ENCODE measurements around the gene TJP1. TPM values are rescaled to one million over a fixed set of nuclear protein-coding genes. Genes with fewer than 3 reads are reported as not detected.

TJP1 gene
- total RNA-seq, 1 donor from 2014 or later: 148 TPM

DNA sequence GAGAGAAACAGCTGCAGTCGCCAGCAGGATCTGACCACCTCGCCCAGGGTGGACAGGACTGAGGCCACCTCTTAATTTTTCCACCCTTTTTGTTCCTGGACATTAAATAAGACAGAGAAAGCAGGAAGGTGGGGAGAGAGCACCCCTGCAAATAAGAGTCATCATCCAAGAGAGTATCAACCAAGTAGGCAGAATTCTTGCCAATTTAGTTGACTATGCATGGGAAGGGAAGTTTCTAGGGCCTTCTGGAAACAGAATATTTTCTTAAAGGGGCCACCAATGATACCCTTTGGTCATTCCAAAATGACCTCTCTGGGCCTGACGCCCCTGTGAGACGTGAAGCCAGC is 136.2 kb downstream of the TJP1 start:
- no peak for TF ChIP-seq CTCF (IDR thresholded peaks at IDR 0.05; ENCODE audit: insufficient read depth, low read length, poor library complexity, severe bottlenecking)
- no peak for DNase-seq (ENCODE audit: low read depth)
- Histone ChIP-seq H3K27me3 (ENCODE audit: control insufficient read depth, insufficient read depth, low read length) (no peaks in the 10 kb centered on the region), H3K4me3 (ENCODE audit: low read depth, low read length) (no peak overlapping the region), H3K36me3 (ENCODE audit: control insufficient read depth, insufficient read depth, low read length) (peaks cover 1% of the 10 kb centered on the region)

DNA sequence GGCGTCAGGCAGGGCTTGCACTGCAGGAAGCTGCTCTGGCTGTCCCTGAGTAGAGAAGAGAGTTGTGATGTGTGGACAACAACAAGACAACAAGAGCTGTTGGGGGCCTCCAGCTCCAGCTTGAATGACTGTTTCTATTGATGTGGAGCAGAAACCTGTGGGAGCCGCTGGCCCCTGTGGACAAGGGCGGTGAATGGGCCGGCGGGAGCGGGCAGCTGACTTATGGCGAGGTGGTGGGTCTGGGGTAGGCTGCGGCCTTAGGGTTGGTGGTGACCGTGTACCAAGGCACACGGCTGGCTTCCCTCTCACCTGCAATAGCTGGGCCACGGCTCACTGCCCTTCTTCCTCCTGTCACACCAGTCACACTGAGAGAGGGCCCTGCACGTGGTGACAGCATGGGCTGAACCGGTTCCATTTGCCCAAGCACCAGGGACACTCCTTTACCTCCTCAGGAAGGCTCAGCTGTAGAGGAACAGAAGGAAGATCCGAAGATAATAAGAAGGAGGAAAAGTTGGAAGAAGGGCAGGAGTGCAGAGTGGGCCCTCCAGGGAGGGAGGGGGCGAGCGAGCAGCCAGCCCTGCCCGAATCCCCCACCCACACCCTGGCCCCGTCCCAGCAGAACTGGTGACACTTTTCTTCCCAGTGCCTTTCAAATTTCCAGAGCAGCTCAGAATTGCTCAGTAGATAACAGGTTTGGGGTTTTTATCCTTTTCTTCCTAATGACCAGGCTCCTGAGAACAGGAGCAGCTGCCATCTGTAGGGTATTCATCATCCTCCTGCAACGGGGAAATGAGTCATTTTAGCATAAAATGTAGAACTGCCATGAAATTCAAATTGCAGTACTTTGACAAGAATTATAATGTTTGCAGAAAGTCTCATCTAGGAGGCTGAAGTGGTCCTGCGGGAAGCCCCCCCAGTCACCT is 136.9 kb downstream of the TJP1 start:
- no peaks in the 10 kb centered on the region for H3K27me3 ChIP-seq (ENCODE audit: control insufficient read depth, insufficient read depth, low read length)
- H3K4me3 ChIP-seq (ENCODE audit: low read depth, low read length): no peak overlapping the region
- no peak for DNase-seq (ENCODE audit: low read depth)
- peaks cover 1% of the 10 kb centered on the region for H3K36me3 ChIP-seq (ENCODE audit: control insufficient read depth, insufficient read depth, low read length)
- no peak for TF ChIP-seq CTCF (IDR thresholded peaks at IDR 0.05; ENCODE audit: insufficient read depth, low read length, poor library complexity, severe bottlenecking)

GRCh38 chr15:29682781-29683180 is 139.5 kb downstream of the TJP1 start:
- DNase-seq (ENCODE audit: low read depth): no peak
- Histone ChIP-seq H3K27me3 (ENCODE audit: control insufficient read depth, insufficient read depth, low read length) (no peaks in the 10 kb centered on the region), H3K4me3 (ENCODE audit: low read depth, low read length) (no peak overlapping the region), H3K36me3 (ENCODE audit: control insufficient read depth, insufficient read depth, low read length) (no peaks in the 10 kb centered on the region)
- no peak for TF ChIP-seq CTCF (IDR thresholded peaks at IDR 0.05; ENCODE audit: insufficient read depth, low read length, poor library complexity, severe bottlenecking)

GRCh38 chr15:29682361-29682760 is 139.9 kb downstream of the TJP1 start:
- Histone ChIP-seq H3K36me3 (ENCODE audit: control insufficient read depth, insufficient read depth, low read length) (no peaks in the 10 kb centered on the region), H3K27me3 (ENCODE audit: control insufficient read depth, insufficient read depth, low read length) (no peaks in the 10 kb centered on the region), H3K4me3 (ENCODE audit: low read depth, low read length) (no peak overlapping the region)
- no peak for TF ChIP-seq CTCF (IDR thresholded peaks at IDR 0.05; ENCODE audit: insufficient read depth, low read length, poor library complexity, severe bottlenecking)
- DNase-seq (ENCODE audit: low read depth): no peak

DNA sequence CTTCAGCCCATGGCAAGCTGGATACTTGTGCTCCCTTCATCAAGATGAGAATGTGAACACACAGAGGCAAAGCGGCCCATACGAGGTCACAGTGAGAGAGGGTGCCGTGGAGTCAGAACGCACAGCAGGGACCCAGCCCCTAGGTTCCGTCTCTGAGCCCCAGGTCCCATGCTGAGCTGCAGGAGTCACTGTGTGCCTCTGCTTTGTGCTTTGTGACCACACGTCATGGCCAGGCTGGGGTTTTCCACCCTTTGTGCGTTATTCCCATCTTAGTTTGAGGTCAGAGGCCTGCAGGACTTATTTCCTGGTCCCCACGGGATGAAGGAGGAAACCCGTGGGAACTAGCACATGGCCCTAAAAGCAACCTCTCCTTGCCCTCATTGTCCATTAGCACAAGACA is 140.3 kb downstream of the TJP1 start:
- Histone ChIP-seq H3K27me3 (ENCODE audit: control insufficient read depth, insufficient read depth, low read length) (no peaks in the 10 kb centered on the region), H3K36me3 (ENCODE audit: control insufficient read depth, insufficient read depth, low read length) (no peaks in the 10 kb centered on the region), H3K4me3 (ENCODE audit: low read depth, low read length) (no peak overlapping the region)
- TF ChIP-seq CTCF (IDR thresholded peaks at IDR 0.05; ENCODE audit: insufficient read depth, low read length, poor library complexity, severe bottlenecking): no peak
- no peak for DNase-seq (ENCODE audit: low read depth)

All from kidney epithelial cell (primary cell).